RWPE2 (cell line): ENCODE results near the gene HEXA.
A peak's percentile ranks its signal among the peaks of the same experiment; 100 is the strongest.

Experiments
- ATAC-seq: fragments of 200-7000 bp; cut with Tn5 transposase; 3 replicates; pipeline ENCODE4 v1.9.1; 2021; ENCODE audit warnings: low read depth
- DNase-seq: peaks from one replicate; pipeline ENCODE4 v3.0.0-alpha.2; 2020; ENCODE audit warnings: low spot score
- H3K27ac ChIP-seq: fragments of 450-650 bp; 2 replicates; pipeline ENCODE4 v1.5.1; 2017; ENCODE audit warnings: mild to moderate bottlenecking; ENCODE audit not compliant: poor library complexity, severe bottlenecking
- H3K27me3 ChIP-seq: fragments of 250-450 bp; sonication (Bioruptor Pico); 2 replicates; pipeline ENCODE4 v1.5.1; 2021; ENCODE audit warnings: mild to moderate bottlenecking, moderate library complexity; ENCODE audit not compliant: insufficient read depth, poor library complexity, severe bottlenecking
- H3K36me3 ChIP-seq: fragments of 250-450 bp; sonication (Bioruptor Pico); 2 replicates; pipeline ENCODE4 v1.5.1; 2020; ENCODE audit warnings: low read depth, mild to moderate bottlenecking, moderate library complexity
- H3K4me1 ChIP-seq: fragments of 250-450 bp; sonication (Bioruptor Pico); 2 replicates; pipeline ENCODE4 v1.5.1; 2021; ENCODE audit warnings: mild to moderate bottlenecking, moderate library complexity; ENCODE audit not compliant: insufficient read depth, poor library complexity, severe bottlenecking
- H3K4me3 ChIP-seq: fragments of 250-450 bp; sonication (Bioruptor Pico); 2 replicates; pipeline ENCODE4 v1.5.1; 2021; ENCODE audit warnings: mild to moderate bottlenecking, moderate library complexity; ENCODE audit not compliant: severe bottlenecking
- H3K9me3 ChIP-seq: fragments of 250-450 bp; sonication (Bioruptor Pico); 2 replicates; pipeline ENCODE4 v1.5.1; 2021; ENCODE audit warnings: mild to moderate bottlenecking, moderate library complexity; ENCODE audit not compliant: severe bottlenecking
- TF ChIP-seq, protein P1 (sequence below): fragments of 450-650 bp; IDR thresholded peaks from one replicate; pipeline ENCODE4 v1.5.1; 2017; ENCODE audit warnings: mild to moderate bottlenecking, moderate library complexity; ENCODE audit not compliant: poor library complexity, severe bottlenecking

HEXA gene

DNA sequence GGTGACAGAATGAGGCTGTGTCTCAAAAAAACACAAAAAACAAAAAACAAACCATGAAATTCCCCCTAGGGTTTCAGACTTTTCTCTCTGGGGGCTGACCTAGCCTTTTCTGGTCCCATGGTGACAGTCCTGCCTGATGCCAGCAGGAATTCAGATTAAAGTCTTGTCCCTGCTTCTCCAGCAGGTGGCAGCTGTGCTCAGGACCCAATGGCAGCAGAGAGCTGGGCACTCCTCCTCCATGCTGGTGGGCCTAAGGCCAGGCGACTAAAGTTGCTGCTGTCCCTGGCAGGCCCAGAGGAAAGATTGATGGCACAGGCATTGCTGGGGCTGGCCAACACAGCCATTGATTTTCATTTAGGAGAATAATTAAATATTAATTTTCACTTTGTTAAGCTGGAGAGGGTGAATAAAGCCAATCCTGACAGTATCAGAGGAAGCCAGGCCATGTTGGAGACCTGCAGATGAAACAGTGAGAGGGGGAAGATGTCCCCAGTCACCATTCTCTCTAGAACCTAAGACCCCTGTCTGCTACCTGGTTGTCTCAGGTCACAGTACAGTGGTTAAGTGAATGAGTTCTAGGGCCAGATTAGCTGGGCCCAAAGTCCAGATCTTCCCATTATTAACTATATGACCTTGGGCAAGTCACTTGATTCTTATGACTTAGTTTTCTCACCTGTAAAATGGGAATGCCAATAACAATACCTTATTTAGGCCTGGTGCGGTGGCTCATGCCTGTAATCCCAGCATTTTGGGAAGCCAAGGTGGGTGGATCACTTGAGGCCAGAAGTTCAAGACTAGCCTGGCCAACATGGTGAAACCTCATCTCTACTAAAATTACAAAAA, 63.0 kb downstream of the HEXA start:
- DNase-seq = peak; percentile 78
- Histone ChIP-seq H3K9me3 (no peaks in the 10 kb centered on the region), H3K4me3 (no peak overlapping the region), H3K27me3 (no peaks in the 10 kb centered on the region), H3K27ac (no peak overlapping the region), H3K36me3 (no peaks in the 10 kb centered on the region), H3K4me1 (no peaks in the 10 kb centered on the region)
- ATAC-seq = peak; percentile 86
- TF ChIP-seq, protein P1, sequence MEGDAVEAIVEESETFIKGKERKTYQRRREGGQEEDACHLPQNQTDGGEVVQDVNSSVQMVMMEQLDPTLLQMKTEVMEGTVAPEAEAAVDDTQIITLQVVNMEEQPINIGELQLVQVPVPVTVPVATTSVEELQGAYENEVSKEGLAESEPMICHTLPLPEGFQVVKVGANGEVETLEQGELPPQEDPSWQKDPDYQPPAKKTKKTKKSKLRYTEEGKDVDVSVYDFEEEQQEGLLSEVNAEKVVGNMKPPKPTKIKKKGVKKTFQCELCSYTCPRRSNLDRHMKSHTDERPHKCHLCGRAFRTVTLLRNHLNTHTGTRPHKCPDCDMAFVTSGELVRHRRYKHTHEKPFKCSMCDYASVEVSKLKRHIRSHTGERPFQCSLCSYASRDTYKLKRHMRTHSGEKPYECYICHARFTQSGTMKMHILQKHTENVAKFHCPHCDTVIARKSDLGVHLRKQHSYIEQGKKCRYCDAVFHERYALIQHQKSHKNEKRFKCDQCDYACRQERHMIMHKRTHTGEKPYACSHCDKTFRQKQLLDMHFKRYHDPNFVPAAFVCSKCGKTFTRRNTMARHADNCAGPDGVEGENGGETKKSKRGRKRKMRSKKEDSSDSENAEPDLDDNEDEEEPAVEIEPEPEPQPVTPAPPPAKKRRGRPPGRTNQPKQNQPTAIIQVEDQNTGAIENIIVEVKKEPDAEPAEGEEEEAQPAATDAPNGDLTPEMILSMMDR = peak; percentile 93

DNA sequence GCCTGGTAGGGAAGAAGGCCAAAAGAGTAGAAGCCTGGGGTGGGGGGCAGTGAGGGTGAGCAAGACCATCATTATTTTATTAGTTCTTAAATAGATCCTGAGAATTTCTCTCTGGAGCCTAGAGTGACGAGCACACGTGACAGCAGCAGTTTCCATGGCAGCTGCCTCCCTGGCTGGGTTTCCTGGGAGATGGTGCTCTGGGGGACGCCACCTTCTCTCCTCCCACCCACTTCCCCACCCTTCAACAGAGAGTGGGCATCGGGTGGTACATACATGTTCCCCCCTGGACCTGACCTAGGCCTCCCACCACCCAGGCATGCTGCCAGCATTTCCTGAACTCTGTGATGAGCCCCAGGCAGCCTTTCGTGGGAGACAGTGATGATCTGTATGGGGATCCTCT, 68.8 kb downstream of the HEXA start:
- Histone ChIP-seq H3K4me1 (no peaks in the 10 kb centered on the region), H3K27me3 (no peaks in the 10 kb centered on the region), H3K27ac (no peak overlapping the region), H3K4me3 (no peak overlapping the region), H3K9me3 (no peaks in the 10 kb centered on the region), H3K36me3 (no peaks in the 10 kb centered on the region)
- TF ChIP-seq, protein P1 = no peak
- peak; percentile 6; the same call in 1 of the 3 replicates for ATAC-seq
- DNase-seq = peak; percentile 57

GRCh38 chr15:72306211-72306785, 69.5 kb downstream of the HEXA start:
- Histone ChIP-seq H3K4me3 (no peak overlapping the region), H3K27me3 (no peaks in the 10 kb centered on the region), H3K4me1 (no peaks in the 10 kb centered on the region), H3K36me3 (no peaks in the 10 kb centered on the region), H3K27ac (no peak overlapping the region), H3K9me3 (no peaks in the 10 kb centered on the region)
- ATAC-seq (peak; percentile 60), DNase-seq (peak; percentile 70)
- TF ChIP-seq, protein P1 = no peak

GRCh38 chr15:72304596-72304995, 71.2 kb downstream of the HEXA start:
- ATAC-seq (no peak), DNase-seq (peak; percentile 60)
- Histone ChIP-seq H3K27ac (no peak overlapping the region), H3K36me3 (no peaks in the 10 kb centered on the region), H3K4me3 (no peak overlapping the region), H3K9me3 (no peaks in the 10 kb centered on the region), H3K4me1 (no peaks in the 10 kb centered on the region), H3K27me3 (no peaks in the 10 kb centered on the region)
- TF ChIP-seq, protein P1 = no peak

DNA sequence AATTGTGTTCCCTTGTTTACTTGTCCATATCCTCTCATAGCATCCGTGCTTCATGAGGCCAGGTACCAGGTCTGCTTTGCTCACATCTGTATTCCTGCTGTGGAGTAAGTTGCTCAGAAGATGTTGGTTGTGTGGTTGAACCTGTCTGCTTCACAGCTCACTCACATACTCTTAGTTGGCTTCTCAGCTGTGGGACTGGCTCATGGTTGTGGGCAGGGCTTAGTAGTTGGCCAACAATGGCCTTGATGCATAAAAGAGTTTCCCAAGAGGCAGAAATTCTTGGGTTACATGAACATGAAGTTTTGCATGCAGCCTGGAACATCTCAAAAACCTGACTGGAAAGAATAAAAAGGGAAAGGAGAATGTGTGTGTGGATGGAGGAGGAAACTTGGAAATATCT, 72.9 kb downstream of the HEXA start:
- ATAC-seq (no peak), DNase-seq (peak; percentile 11)
- H3K27me3 ChIP-seq = no peaks in the 10 kb centered on the region
- H3K27ac ChIP-seq = no peak overlapping the region
- no peak overlapping the region for H3K4me3 ChIP-seq
- H3K4me1 ChIP-seq = no peaks in the 10 kb centered on the region
- H3K36me3 ChIP-seq = no peaks in the 10 kb centered on the region
- H3K9me3 ChIP-seq = no peaks in the 10 kb centered on the region
- TF ChIP-seq, protein P1 = no peak
